Panc1 (cell line): ENCODE measurements around the gene SPACA9.

ENCODE experiments used
- SIN3A ChIP-seq: IDR thresholded peaks from 2 replicates; pipeline ENCODE4 v1.6.1; 2012; ENCODE audit warnings: low read depth, mild to moderate bottlenecking, low read length, moderate library complexity, borderline replicate concordance; ENCODE audit not compliant: insufficient read depth
- TF ChIP-seq, protein P1 (sequence below): fragments of 450-650 bp; IDR thresholded peaks from 2 replicates; pipeline ENCODE4 v1.5.1; 2017; ENCODE audit warnings: mild to moderate bottlenecking

DNA sequence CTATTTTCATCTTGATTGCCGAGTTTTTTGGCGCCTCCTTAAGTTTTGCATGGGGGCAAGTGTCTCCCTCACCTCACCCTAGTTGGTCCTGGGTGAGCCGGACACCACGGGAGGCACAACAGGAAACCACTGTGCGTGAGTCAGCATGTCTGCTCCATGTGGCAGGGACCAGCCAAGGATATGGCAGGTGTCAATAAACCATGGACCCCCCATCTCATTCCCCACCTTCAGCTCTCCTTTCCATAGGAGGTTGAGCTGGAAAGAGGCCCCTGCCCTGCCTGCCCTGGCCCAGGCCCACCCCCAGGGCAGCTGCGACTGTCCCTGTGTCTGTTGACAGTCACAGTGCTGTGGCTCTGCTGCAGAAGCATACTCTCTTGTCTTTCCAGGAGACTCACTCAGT, 3.1 kb downstream of the SPACA9 start:
- TF ChIP-seq, protein P1, sequence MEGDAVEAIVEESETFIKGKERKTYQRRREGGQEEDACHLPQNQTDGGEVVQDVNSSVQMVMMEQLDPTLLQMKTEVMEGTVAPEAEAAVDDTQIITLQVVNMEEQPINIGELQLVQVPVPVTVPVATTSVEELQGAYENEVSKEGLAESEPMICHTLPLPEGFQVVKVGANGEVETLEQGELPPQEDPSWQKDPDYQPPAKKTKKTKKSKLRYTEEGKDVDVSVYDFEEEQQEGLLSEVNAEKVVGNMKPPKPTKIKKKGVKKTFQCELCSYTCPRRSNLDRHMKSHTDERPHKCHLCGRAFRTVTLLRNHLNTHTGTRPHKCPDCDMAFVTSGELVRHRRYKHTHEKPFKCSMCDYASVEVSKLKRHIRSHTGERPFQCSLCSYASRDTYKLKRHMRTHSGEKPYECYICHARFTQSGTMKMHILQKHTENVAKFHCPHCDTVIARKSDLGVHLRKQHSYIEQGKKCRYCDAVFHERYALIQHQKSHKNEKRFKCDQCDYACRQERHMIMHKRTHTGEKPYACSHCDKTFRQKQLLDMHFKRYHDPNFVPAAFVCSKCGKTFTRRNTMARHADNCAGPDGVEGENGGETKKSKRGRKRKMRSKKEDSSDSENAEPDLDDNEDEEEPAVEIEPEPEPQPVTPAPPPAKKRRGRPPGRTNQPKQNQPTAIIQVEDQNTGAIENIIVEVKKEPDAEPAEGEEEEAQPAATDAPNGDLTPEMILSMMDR, result no peak
- no peak for TF ChIP-seq SIN3A
